Measurements from ENCODE around the gene UBE2A. TPM values are rescaled to one million over a fixed set of nuclear protein-coding genes. Genes with fewer than 3 reads are reported as not detected.

Gene UBE2A
- 22.6 and 33.2 TPM in 2 replicates for total RNA-seq

DNA sequence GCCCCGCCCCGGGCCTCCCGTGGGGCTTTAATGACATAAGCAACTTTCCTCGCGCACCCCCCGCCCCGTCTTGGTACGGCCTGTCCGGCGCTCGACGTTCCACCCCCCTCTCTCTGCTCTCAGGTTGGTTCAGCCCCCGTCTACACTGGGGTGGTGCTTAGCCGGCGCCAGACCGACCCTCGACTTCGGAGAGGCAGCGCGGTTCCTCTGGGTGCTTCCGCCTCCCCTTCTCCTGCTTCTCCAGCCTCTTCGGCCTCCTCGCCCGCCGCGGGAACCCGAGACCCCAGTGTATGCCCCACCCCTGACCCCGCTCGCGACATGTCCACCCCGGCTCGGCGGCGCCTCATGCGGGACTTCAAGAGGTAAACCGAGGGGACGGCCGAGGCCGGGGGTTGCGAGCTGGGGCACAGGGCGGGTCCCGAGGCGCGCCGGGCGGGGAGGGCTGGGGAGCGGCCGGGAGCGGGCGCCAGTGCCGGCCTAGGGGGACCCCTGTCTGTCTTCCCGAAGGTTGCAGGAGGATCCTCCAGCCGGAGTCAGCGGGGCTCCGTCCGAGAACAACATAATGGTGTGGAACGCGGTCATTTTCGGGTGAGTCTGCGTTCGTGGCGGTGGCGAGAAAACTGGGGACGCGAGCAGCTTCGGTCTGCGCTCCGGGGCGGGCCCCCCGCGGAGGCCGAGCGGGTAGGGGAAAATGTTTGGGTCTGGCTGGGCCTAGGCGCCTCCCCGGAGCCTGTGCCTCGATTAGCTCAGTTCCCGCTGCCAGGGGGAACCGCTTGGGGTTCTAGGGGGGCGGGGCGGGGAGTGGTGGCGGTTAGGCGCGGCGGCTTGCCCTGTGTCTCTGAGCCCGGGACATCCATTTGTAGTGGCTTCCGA lies at the start of gene UBE2A:
Gene UBE2A (plus strand): TSS at position 170 of the 873 bp plus-strand sequence. CDS start 149 bp downstream, at position 319.

GRCh38 chrX:119565107-119565663 lies 9.2 kb upstream of the UBE2A start, which contains the start of gene STEEP1:
STEEP1 (minus strand) TSS chrX:119565409; CDS start chrX:119565355, 54 bp downstream.

DNA sequence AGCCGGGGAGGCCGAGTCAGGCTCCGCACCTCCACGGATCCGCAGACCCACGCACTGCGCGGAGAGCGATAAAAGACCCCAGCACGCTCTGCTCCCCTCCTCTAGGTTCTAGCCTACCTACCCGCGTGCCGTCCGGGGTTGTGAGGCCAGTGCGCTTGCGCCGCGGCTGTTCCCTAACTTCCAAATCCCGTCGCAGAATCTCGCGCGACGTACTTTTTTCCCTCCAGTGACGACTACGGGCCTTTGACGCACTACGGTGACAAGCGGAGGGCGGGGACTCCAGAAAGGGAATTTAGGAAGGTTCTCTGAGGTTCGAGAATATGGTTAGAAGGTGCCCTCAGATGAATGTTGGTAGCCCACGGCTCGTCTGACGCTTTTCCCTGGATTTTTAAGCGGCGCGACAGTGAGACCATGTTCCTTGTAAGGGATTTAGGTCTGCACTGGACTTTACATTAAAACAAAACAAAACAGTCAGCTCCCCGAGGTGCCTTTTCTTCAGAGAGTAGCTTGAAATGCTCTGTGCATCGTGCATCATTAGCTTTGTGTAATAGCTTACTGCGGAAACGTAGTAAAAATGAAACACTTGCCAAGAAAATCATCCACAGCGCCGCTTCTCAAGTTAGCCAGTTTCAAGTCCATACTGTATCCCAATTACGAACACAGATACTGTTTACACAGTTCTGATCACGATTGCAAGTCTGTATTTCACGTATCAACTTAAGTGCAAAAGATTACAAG lies 32.1 kb downstream of the UBE2A start, which contains the start of gene NKRF:
Gene NKRF (minus strand): TSS at position 145 of the 738 bp plus-strand sequence.

Other genes starting within 250 kb of the UBE2A start
- 19.1 and 28.3 TPM in 2 replicates for gene SLC25A43, start 175.2 kb upstream of the UBE2A start, total RNA-seq
- 354 and 404 TPM in 2 replicates for gene SLC25A5, start 106.1 kb upstream of the UBE2A start, total RNA-seq
- gene STEEP1, start 9.2 kb upstream of the UBE2A start, total RNA-seq, result 39.3 and 44.0 TPM in 2 replicates
- gene NKRF, start 31.9 kb downstream of the UBE2A start, total RNA-seq, result 7.5 and 12.0 TPM in 2 replicates
- gene SEPTIN6, start 118.6 kb downstream of the UBE2A start, total RNA-seq, result 1.4 and 7.3 TPM in 2 replicates
- gene SOWAHD, start 184.0 kb downstream of the UBE2A start, total RNA-seq, result under 0.01 and 0.07 TPM in 2 replicates
- gene RPL39, start 217.1 kb downstream of the UBE2A start, total RNA-seq, result 1,852 and 3,096 TPM in 2 replicates